NCI-H128 (cell line): ENCODE measurements around the gene LBH.

Experiments
- DNase-seq: peaks from one replicate; lab custom pipeline; 2025; ENCODE audit not compliant: unreplicated experiment; lab: John Stamatoyannopoulos, UW

LBH gene

GRCh38 chr2:30272286-30272685 is 41.0 kb downstream of the LBH start:
- no peak for DNase-seq

GRCh38 chr2:30272761-30273573 is 41.6 kb downstream of the LBH start:
- no peak for DNase-seq

GRCh38 chr2:30273574-30273929 is 42.2 kb downstream of the LBH start:
- no peak for DNase-seq

- DNase-seq, result no peak
Observed at GRCh38 chr2:30275256-30275655, 43.9 kb downstream of the LBH start.

- no peak for DNase-seq
Observed at GRCh38 chr2:30276455-30276911, 45.1 kb downstream of the LBH start.

- no peak for DNase-seq
Observed at GRCh38 chr2:30277582-30277981, 46.2 kb downstream of the LBH start.

- no peak for DNase-seq
Observed at GRCh38 chr2:30278419-30278818, 47.1 kb downstream of the LBH start.

- DNase-seq, result no peak
Observed at GRCh38 chr2:30280596-30281434, 49.5 kb downstream of the LBH start.

- DNase-seq, result no peak
Observed at GRCh38 chr2:30282081-30282480, 50.7 kb downstream of the LBH start.

- no peak for DNase-seq
Observed at GRCh38 chr2:30282721-30283120, 51.4 kb downstream of the LBH start.

GRCh38 chr2:30283931-30284565 is 52.7 kb downstream of the LBH start:
- DNase-seq, result no peak

GRCh38 chr2:30285758-30286157 is 54.4 kb downstream of the LBH start:
- no peak for DNase-seq

GRCh38 chr2:30287190-30287840 is 56.0 kb downstream of the LBH start:
- DNase-seq, result no peak

GRCh38 chr2:30287857-30288513 is 56.7 kb downstream of the LBH start:
- DNase-seq, result no peak

GRCh38 chr2:30288561-30288960 is 57.2 kb downstream of the LBH start:
- no peak for DNase-seq

- no peak for DNase-seq
Observed at GRCh38 chr2:30293303-30293921, 62.1 kb downstream of the LBH start.

- DNase-seq, result no peak
Observed at GRCh38 chr2:30294133-30294532, 62.8 kb downstream of the LBH start.

- DNase-seq, result no peak
Observed at GRCh38 chr2:30296496-30296895, 65.2 kb downstream of the LBH start.

GRCh38 chr2:30298302-30298701 is 67.0 kb downstream of the LBH start:
- DNase-seq, result no peak

- no peak for DNase-seq
Observed at GRCh38 chr2:30300122-30300455, 68.8 kb downstream of the LBH start.
